Keratinocyte (primary cell): ENCODE data around the gene QSOX2.

ENCODE experiments used
- CTCF ChIP-seq, 3 experiments: IDR thresholded peaks in 1 of 3; conservative IDR thresholded peaks in 1 of 3; optimal IDR thresholded peaks in 1 of 3; 2 replicates in 2 of 3; 3 replicates in 1 of 3; pipeline versions ENCODE3 to v1.5.1; 2011; ENCODE audit warnings: low read length in 3 of 3, mild to moderate bottlenecking in 3 of 3, moderate library complexity in 2 of 3, control low read depth in 1 of 3, inconsistent platforms in 1 of 3; ENCODE audit not compliant: insufficient read depth in 2 of 3; ENCODE audit errors: extremely low read depth in 1 of 3
- EZH2 ChIP-seq: IDR thresholded peaks from one replicate; pipeline ENCODE4 v1.6.1; 2012; ENCODE audit warnings: inconsistent platforms, mild to moderate bottlenecking, low read length, moderate library complexity

- TF ChIP-seq EZH2 (no peak), CTCF (optimal IDR thresholded peaks at IDR 0.05 in 1 of 3, IDR thresholded peaks at IDR 0.05 in 1 of 3, conservative IDR thresholded peaks at IDR 0.05 in 1 of 3; ENCODE audit: extremely low read depth in 1 of 3, insufficient read depth in 2 of 3, low read length in 3 of 3) (no peak)
Observed at GRCh38 chr9:136234597-136234996, 11.0 kb downstream of the QSOX2 start.
